KOPT-K1 (cell line): ENCODE results near the gene SYT2.
"Not testable (repeated sequence)": the region's sequence is repeated elsewhere in the genome, so short reads cannot be mapped to it uniquely, and the experiment has no call there.

Experiments
- H3K27ac ChIP-seq: fragments of 200-600 bp; sonication (generic); 2 replicates; pipeline ENCODE4 v1.5.1; 2016; ENCODE audit warnings: antibody characterized with exemption, mild to moderate bottlenecking, low read depth, low read length; ENCODE audit not compliant: poor library complexity, severe bottlenecking
- H3K36me3 ChIP-seq: fragments of 200-600 bp; sonication (generic); 2 replicates; pipeline ENCODE4 v1.5.1; 2017; ENCODE audit warnings: antibody characterized with exemption, mild to moderate bottlenecking, low read length, moderate library complexity; ENCODE audit not compliant: insufficient read depth
- H3K9me3 ChIP-seq: fragments of 200-600 bp; sonication (generic); 2 replicates; pipeline ENCODE4 v1.5.1; 2017; ENCODE audit warnings: antibody characterized with exemption, low read length, mild to moderate bottlenecking; ENCODE audit not compliant: insufficient read depth, poor library complexity, severe bottlenecking

Gene SYT2

GRCh38 chr1:202561726-202562443 is 148.4 kb downstream of the SYT2 start:
- Histone ChIP-seq H3K27ac (no peak overlapping the region), H3K9me3 (no peaks in the 10 kb centered on the region), H3K36me3 (peaks cover 4% of the 10 kb centered on the region; the same call in 1 of the 2 replicates)

- H3K36me3 ChIP-seq: peaks cover 4% of the 10 kb centered on the region; the same call in 1 of the 2 replicates
- H3K9me3 ChIP-seq: no peaks in the 10 kb centered on the region
- H3K27ac ChIP-seq: no peak overlapping the region
Observed at GRCh38 chr1:202561240-202561639, 149.0 kb downstream of the SYT2 start.

GRCh38 chr1:202557662-202558061 is 152.6 kb downstream of the SYT2 start:
- H3K27ac ChIP-seq, H3K36me3 ChIP-seq, H3K9me3 ChIP-seq: not testable (repeated sequence)

DNA sequence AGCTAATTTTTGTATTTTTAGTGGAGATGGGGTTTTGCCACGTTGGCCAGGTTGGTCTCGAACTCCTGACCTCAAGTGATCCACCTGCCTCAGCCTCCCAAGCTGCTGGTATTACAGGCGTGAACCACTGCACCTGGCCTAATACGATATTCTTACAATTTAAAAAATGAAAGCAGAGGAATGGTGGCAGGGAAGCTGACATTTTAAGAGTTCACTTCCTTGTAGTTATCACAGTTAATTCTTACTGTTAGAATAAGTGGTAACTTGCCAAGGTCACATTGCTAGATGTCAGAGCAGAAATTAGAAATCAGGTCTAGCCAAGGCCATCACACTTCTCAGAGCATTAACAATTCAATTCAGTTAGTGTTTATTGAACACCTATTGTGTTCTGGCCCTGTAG is 154.2 kb downstream of the SYT2 start:
- H3K9me3 ChIP-seq, H3K27ac ChIP-seq, H3K36me3 ChIP-seq: not testable (repeated sequence)

DNA sequence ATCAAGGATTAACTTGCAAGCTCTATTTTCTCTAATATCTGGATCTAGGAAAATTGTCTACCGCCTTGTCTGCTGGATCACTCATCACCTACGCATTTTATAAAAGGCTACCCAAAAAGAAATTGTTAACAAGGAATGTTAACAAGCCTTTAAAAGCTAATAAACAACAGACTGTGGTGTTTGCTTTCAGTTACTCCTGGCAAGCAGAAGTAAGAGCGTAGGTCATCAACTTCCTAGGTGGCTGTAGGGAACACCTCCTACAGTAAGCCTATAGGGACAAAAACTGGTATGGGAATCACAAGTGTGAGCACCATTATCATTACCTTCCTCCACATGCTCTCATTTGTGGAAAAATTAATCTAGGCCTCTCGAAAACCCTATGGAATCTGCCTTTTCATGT is 155.6 kb downstream of the SYT2 start:
- not testable (repeated sequence) for H3K9me3 ChIP-seq, H3K36me3 ChIP-seq, H3K27ac ChIP-seq

- Histone ChIP-seq H3K9me3 (no peaks in the 10 kb centered on the region), H3K36me3 (no peaks in the 10 kb centered on the region), H3K27ac (no peak overlapping the region)
Observed at GRCh38 chr1:202553560-202554038, 156.7 kb downstream of the SYT2 start.

GRCh38 chr1:202553078-202553477 is 157.2 kb downstream of the SYT2 start:
- not testable (repeated sequence) for H3K36me3 ChIP-seq, H3K27ac ChIP-seq, H3K9me3 ChIP-seq

- not testable (repeated sequence) for H3K27ac ChIP-seq, H3K9me3 ChIP-seq, H3K36me3 ChIP-seq
Observed at GRCh38 chr1:202552615-202553014, 157.6 kb downstream of the SYT2 start.

GRCh38 chr1:202551683-202552082 is 158.6 kb downstream of the SYT2 start:
- no peaks in the 10 kb centered on the region for H3K9me3 ChIP-seq
- no peaks in the 10 kb centered on the region for H3K36me3 ChIP-seq
- no peak overlapping the region for H3K27ac ChIP-seq

- not testable (repeated sequence) for H3K9me3 ChIP-seq, H3K36me3 ChIP-seq, H3K27ac ChIP-seq
Observed at GRCh38 chr1:202550088-202550487, 160.2 kb downstream of the SYT2 start.

DNA sequence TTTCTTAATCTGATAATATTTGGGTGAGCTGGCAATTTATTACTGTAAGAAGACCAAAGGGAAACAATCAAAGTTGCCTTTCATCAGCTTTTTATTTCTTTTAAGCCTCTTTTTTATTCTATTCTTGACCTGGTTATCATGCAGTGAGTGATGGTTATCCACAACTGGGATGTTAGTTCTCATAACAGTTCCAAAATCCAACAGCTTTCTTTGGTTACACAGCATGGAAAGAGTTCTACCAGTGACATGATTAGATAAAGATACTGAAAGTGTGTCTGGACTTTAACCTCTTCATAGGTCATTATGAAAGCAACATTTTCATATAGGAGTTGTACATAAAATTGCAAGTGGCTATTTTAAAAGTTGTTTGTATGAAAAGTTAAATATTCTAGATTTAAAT is 163.0 kb downstream of the SYT2 start:
- Histone ChIP-seq H3K36me3 (no peaks in the 10 kb centered on the region), H3K27ac (no peak overlapping the region)

GRCh38 chr1:202546796-202547195 is 163.5 kb downstream of the SYT2 start:
- H3K27ac ChIP-seq, H3K36me3 ChIP-seq, H3K9me3 ChIP-seq: not testable (repeated sequence)

More for the DNA sequence above, 163.0 kb downstream of the SYT2 start:
- H3K9me3 ChIP-seq: no peaks in the 10 kb centered on the region

GRCh38 chr1:202546377-202546776 is 163.9 kb downstream of the SYT2 start:
- H3K36me3 ChIP-seq, H3K27ac ChIP-seq, H3K9me3 ChIP-seq: not testable (repeated sequence)

- not testable (repeated sequence) for H3K36me3 ChIP-seq, H3K27ac ChIP-seq, H3K9me3 ChIP-seq
Observed at GRCh38 chr1:202545647-202546303, 164.5 kb downstream of the SYT2 start.

GRCh38 chr1:202544766-202545449 is 165.3 kb downstream of the SYT2 start:
- H3K27ac ChIP-seq, H3K36me3 ChIP-seq, H3K9me3 ChIP-seq: not testable (repeated sequence)
